Hematopoietic multipotent progenitor cell treated with erythropoietin and hydrocortisone succinate and interleukin-3 and kit ligand, for 4 days (in vitro differentiated cells): ENCODE measurements around the gene KDM4C.

Experiments used
- DNase-seq: peaks from one replicate; pipeline ENCODE4 v3.0.0-alpha.2; 2015

The KDM4C gene

GRCh38 chr9:6811436-6811835 lies 53.7 kb downstream of the KDM4C start:
- no peak for DNase-seq

- peak; percentile 20 for DNase-seq
Observed at GRCh38 chr9:6816581-6816980, 58.8 kb downstream of the KDM4C start.

GRCh38 chr9:6818292-6818922 lies 60.6 kb downstream of the KDM4C start:
- no peak for DNase-seq

- no peak for DNase-seq
Observed at GRCh38 chr9:6819112-6819511, 61.3 kb downstream of the KDM4C start.

- no peak for DNase-seq
Observed at GRCh38 chr9:6819529-6819928, 61.8 kb downstream of the KDM4C start.

- no peak for DNase-seq
Observed at GRCh38 chr9:6822696-6823095, 64.9 kb downstream of the KDM4C start.

GRCh38 chr9:6827439-6828145 lies 69.8 kb downstream of the KDM4C start:
- DNase-seq = peak; percentile 84

GRCh38 chr9:6829027-6829426 lies 71.3 kb downstream of the KDM4C start:
- peak; percentile 18 for DNase-seq

- DNase-seq = peak; percentile 61
Observed at GRCh38 chr9:6829536-6829935, 71.8 kb downstream of the KDM4C start.

GRCh38 chr9:6833518-6834192 lies 75.9 kb downstream of the KDM4C start:
- peak; percentile 41 for DNase-seq

GRCh38 chr9:6834306-6834705 lies 76.5 kb downstream of the KDM4C start:
- DNase-seq = no peak

- DNase-seq = no peak
Observed at GRCh38 chr9:6838158-6838557, 80.4 kb downstream of the KDM4C start.

GRCh38 chr9:6842584-6842947 lies 84.8 kb downstream of the KDM4C start:
- DNase-seq = no peak

- DNase-seq = no peak
Observed at GRCh38 chr9:6843742-6844141, 86.0 kb downstream of the KDM4C start.

- DNase-seq = no peak
Observed at GRCh38 chr9:6844267-6844666, 86.5 kb downstream of the KDM4C start.

- DNase-seq = no peak
Observed at GRCh38 chr9:6845128-6845826, 87.5 kb downstream of the KDM4C start.

- no peak for DNase-seq
Observed at GRCh38 chr9:6845880-6846279, 88.1 kb downstream of the KDM4C start.

GRCh38 chr9:6852243-6852963 lies 94.6 kb downstream of the KDM4C start:
- no peak for DNase-seq

GRCh38 chr9:6855860-6856259 lies 98.1 kb downstream of the KDM4C start:
- no peak for DNase-seq

- DNase-seq = no peak
Observed at GRCh38 chr9:6864102-6864501, 106.3 kb downstream of the KDM4C start.

- DNase-seq = no peak
Observed at GRCh38 chr9:6869081-6869948, 111.5 kb downstream of the KDM4C start.

GRCh38 chr9:6870149-6870548 lies 112.4 kb downstream of the KDM4C start:
- no peak for DNase-seq
